Measurements from ENCODE around the gene BCHE. TPM values are rescaled to one million over a fixed set of nuclear protein-coding genes. Genes with fewer than 3 reads are reported as not detected.

The BCHE gene
- 39.3 TPM for polyA plus RNA-seq (2012; ENCODE audit: insufficient read depth, insufficient read length)

DNA sequence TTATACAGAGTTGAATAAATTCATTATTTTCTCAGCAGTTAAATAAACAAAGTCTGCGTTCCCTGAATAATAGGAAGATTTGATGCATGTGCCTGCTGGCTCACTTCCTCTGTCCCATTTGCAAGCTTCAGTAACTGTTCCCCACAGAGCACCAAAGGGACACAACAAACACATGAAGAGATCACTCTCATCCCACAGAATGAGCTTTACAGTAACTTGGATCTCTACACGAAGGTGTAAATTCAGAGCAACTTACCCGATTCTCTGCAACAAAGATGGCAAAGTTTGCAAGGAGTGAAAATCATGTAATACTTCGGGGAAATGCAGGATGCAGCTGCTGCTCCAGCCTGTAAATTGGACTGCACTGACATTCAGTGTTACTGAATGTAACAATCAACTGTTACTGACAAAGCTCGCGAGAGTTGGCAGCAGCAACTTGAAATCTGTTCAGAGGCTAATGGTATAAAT, at the start of gene BCHE:
TSS of gene BCHE (minus strand) at position 366 of the 468 bp plus-strand sequence. CDS start 6,390 bp downstream, outside the sequence.
- peak within 1 kb of the TSS; percentile 32 for H3K4me3 ChIP-seq (ENCODE audit: low read length)

GRCh38 chr3:165885558-165886270, 48.5 kb upstream of the BCHE start:
- no peak for DNase-seq (ENCODE audit: low read depth, low spot score)
- H3K4me3 ChIP-seq (ENCODE audit: low read length), result no peak overlapping the region

More for the DNA sequence above, at the start of gene BCHE:
- DNase-seq (ENCODE audit: low read depth, low spot score), result peak; percentile 47

DNA sequence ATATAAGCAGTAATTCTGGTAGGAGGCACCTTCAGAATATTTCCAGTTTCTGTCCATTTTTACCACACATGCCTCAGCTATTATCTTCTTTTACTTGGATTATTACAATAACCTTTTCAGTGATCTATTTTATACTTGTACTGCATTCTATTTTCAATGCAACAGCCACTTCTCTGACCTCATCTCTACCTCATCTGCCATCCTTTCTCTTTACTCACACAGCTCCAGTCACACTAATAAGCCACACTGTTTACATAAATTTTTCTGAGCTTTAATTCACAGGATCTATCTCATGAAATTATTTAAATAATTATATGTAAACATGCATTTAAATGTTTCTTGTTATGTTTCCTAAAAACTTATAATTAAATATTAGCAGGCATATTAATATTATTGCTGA, 47.3 kb upstream of the BCHE start:
- no peak for DNase-seq (ENCODE audit: low read depth, low spot score)
- no peak overlapping the region for H3K4me3 ChIP-seq (ENCODE audit: low read length)

GRCh38 chr3:165883863-165884478, 46.7 kb upstream of the BCHE start:
- H3K4me3 ChIP-seq (ENCODE audit: low read length), result no peak overlapping the region
- DNase-seq (ENCODE audit: low read depth, low spot score), result no peak

DNA sequence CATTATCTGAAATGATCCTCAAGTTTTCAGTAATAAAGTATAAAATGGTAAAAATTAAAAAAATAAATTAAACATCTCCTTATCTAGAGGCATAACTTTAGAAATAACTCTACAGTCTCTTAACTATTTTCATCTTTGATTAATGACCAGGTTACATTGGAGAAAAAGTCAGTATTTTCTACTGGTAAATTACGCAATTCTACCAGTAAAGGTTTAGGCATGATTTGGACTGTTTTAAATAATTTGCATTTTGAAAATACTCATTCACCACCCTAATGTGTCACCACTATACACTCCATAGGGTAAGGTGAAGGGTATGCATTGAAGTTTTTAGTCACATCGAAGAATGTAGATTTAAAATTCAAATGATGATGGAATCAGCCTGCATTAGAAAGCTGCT, 45.9 kb upstream of the BCHE start:
- no peak overlapping the region for H3K4me3 ChIP-seq (ENCODE audit: low read length)
- DNase-seq (ENCODE audit: low read depth, low spot score), result no peak

DNA sequence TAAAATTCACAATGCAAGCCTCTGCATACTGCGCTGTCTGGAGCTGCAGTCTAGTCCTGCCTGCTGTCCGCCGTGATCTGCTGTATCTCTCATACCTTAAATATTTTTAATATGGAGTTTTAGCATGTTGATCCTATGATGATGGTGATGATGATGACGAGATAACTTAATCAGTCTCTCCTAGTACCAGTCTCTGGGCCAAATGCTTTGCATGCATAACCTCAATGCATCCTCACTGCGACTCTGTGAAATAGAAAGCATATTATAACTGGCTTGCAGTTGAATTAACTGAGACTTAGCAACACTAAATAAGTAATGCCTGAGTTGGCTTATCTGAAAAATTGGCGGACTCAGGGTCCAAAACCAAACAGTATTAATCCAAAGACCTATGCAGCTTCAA, 38.4 kb upstream of the BCHE start:
- H3K4me3 ChIP-seq (ENCODE audit: low read length), result no peak overlapping the region
- no peak for DNase-seq (ENCODE audit: low read depth, low spot score)

GRCh38 chr3:165874663-165875489, 37.7 kb upstream of the BCHE start:
- peak; percentile 1 for DNase-seq (ENCODE audit: low read depth, low spot score)
- no peak overlapping the region for H3K4me3 ChIP-seq (ENCODE audit: low read length)

DNA sequence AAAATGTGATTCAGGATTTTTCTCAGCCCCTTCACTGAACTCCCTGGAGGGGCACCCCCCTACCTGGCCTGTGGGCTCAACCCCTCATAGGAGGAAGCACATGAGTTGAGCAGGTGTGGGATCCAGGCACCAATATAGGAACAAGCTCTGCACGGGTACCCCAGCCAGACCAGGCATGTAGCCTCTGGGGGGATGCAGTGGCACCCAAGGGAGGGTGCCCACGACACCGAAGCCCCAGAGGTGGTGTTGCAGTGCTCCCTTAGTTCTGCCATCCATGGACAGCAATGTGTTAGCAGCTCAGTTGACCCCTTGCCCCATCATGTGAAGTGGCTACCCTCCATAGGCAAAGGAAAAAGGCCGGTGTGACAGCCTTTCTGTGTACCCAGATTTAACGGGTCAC, 30.9 kb upstream of the BCHE start:
- H3K4me3 ChIP-seq (ENCODE audit: low read length), result no peak overlapping the region
- DNase-seq (ENCODE audit: low read depth, low spot score), result no peak

GRCh38 chr3:165859061-165859460, 21.8 kb upstream of the BCHE start:
- DNase-seq (ENCODE audit: low read depth, low spot score), result no peak

GRCh38 chr3:165855581-165855980, 18.4 kb upstream of the BCHE start:
- H3K4me3 ChIP-seq (ENCODE audit: low read length), result no peak overlapping the region
- no peak for DNase-seq (ENCODE audit: low read depth, low spot score)

More at GRCh38 chr3:165859061-165859460, 21.8 kb upstream of the BCHE start:
- no peak overlapping the region for H3K4me3 ChIP-seq (ENCODE audit: low read length)

GRCh38 chr3:165854696-165855095, 17.5 kb upstream of the BCHE start:
- no peak overlapping the region for H3K4me3 ChIP-seq (ENCODE audit: low read length)
- peak; percentile 8 for DNase-seq (ENCODE audit: low read depth, low spot score)

DNA sequence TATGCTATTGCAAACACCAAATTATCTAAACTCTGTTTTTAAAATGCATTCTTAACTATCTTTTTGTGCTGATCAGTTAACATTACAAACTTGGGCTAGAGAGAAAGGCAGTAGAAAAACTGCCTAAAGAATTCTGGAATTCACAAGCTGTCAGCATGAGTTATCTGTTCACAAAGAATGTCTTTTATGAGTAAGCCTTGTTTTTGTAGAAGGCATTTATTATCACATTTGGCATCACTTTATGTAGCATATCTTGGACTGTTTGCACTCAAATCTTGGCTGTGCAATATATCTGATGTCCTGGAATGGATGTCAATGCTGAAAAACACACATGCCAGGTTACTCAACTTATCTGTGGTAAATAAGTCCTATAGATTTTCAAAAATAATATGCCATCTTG, 15.5 kb upstream of the BCHE start:
- H3K4me3 ChIP-seq (ENCODE audit: low read length), result no peak overlapping the region
- no peak for DNase-seq (ENCODE audit: low read depth, low spot score)

- no peak for DNase-seq (ENCODE audit: low read depth, low spot score)
- H3K4me3 ChIP-seq (ENCODE audit: low read length), result no peak overlapping the region
Observed at GRCh38 chr3:165852191-165852590, 15.0 kb upstream of the BCHE start.

DNA sequence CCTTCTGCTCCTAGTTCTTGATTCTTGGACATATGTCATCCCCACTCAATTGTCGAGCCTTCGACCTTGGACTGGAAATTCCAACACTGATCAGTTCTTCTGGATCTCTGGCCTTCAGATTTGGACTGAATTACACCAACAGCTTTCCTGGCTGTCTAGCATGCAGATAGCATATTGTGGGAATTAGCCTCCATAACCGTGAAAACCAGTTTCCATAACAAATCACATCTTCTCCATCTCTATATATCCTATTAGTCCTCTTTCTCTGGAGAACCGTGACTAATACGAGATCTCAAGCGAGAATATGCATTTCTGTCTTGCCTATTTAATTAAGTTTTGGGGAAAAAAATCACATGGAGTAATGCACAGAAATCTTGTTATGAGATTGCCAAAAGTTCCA, 8.8 kb upstream of the BCHE start:
- no peak for DNase-seq (ENCODE audit: low read depth, low spot score)
- H3K4me3 ChIP-seq (ENCODE audit: low read length), result no peak overlapping the region

DNA sequence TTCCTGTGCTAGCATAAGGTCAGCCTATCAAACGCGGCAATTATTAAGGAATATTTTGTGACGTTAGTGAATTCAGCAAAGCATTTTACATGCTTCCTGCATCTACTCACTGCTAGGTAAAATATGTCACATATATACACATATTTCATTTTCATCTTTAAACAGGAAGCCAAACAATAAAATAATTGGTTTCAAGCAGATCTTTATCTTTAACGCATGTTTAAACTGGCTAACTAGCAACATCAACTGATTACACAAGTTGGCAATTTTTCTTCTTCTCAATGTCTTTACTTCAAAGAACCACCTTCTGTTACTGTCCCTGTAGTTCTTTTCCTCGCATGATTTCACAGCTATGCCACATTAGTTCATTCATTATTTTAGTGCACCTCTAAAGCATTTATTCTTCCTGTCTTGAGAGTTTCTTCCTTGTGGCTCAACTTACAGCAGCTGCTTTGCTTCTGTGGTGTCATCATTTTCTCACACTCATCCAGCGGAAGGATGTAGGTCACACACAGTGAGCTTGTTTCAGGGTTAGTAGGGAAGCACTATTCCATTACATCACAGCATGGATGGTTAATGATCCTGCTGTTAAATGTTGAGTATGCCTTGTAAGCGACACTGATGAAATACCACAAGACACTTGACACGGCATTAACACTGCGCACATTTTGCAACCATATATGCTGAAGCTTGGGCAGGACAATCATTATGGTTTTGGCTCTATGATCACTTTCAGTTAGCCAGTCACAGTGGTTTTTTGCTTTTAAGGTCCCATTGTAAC, 2.3 kb upstream of the BCHE start:
- peak overlapping the region; percentile 11 for H3K4me3 ChIP-seq (ENCODE audit: low read length)
- peak; percentile 91 for DNase-seq (ENCODE audit: low read depth, low spot score)

DNA sequence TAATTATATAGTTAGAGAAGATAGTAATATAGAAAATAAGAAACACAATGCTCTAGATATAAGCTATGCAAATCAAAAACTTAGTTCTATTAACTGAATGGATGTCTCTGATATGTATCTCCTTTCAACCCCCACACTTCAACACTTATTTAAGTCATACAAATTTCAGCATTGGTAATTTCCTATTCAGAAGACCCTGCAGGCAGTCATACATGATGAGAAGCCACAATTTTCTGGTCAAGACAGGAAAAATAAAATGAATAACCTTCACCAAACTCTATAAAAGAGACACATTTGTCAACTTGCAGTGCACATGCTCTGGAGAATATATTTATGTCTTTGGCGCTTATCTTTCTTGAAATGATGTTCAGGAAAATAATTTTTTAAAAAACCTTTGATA, 578 bp upstream of the BCHE start:
- no peak overlapping the region for H3K4me3 ChIP-seq (ENCODE audit: low read length)

DNA sequence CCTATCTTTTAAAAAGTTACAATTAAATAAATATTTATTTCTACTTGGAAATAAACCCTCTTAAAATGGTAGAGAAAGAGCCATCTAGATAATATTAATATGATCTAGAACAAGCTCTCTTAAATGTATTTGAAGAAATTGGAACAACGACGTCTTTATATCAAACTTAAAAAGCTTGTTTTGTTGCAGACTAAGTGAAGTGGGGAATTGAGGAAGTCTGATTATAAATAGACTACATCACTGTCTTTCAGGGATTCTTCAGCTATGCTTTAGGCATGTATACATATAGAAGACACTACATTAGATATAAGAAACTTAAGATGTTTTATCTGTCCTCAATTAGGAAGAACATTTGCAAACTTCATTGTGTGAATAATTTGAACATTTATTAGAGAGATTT, 1.8 kb downstream of the BCHE start:
- DNase-seq (ENCODE audit: low read depth, low spot score), result no peak
- no peak overlapping the region for H3K4me3 ChIP-seq (ENCODE audit: low read length)

More for the DNA sequence above, 578 bp upstream of the BCHE start:
- DNase-seq (ENCODE audit: low read depth, low spot score), result no peak

DNA sequence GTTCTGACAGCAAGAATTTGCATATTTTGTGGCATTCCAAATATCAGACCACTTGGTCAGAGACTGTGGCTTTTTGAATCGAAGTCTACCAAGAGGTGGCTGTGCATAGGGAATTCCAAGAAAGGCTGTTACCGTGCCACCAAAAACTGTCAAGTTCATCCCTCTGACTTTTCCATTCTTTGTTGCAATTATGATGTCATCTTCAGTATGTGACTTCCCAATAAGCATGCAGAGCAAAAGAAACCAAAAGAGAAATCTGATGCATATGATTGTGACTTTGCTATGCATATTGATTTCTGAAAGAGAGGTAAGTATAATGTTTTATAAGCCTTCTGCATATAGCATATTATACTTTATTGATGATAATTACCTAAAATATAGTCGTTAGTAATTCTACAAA, 6.5 kb downstream of the BCHE start:
- no peak for DNase-seq (ENCODE audit: low read depth, low spot score)
- H3K4me3 ChIP-seq (ENCODE audit: low read length), result no peak overlapping the region

GRCh38 chr3:165827883-165828282, 9.3 kb downstream of the BCHE start:
- DNase-seq (ENCODE audit: low read depth, low spot score), result no peak
- no peak overlapping the region for H3K4me3 ChIP-seq (ENCODE audit: low read length)

Measured in Jurkat, Clone E6-1 (cell line).